ENCODE measurements around the gene HS1BP3. TPM values are rescaled to one million over a fixed set of nuclear protein-coding genes. Genes with fewer than 3 reads are reported as not detected.

The HS1BP3 gene, protein sequence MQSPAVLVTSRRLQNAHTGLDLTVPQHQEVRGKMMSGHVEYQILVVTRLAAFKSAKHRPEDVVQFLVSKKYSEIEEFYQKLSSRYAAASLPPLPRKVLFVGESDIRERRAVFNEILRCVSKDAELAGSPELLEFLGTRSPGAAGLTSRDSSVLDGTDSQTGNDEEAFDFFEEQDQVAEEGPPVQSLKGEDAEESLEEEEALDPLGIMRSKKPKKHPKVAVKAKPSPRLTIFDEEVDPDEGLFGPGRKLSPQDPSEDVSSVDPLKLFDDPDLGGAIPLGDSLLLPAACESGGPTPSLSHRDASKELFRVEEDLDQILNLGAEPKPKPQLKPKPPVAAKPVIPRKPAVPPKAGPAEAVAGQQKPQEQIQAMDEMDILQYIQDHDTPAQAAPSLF
- polyA plus RNA-seq (2013), result 17.5 and 18.2 TPM in 2 replicates

DNA sequence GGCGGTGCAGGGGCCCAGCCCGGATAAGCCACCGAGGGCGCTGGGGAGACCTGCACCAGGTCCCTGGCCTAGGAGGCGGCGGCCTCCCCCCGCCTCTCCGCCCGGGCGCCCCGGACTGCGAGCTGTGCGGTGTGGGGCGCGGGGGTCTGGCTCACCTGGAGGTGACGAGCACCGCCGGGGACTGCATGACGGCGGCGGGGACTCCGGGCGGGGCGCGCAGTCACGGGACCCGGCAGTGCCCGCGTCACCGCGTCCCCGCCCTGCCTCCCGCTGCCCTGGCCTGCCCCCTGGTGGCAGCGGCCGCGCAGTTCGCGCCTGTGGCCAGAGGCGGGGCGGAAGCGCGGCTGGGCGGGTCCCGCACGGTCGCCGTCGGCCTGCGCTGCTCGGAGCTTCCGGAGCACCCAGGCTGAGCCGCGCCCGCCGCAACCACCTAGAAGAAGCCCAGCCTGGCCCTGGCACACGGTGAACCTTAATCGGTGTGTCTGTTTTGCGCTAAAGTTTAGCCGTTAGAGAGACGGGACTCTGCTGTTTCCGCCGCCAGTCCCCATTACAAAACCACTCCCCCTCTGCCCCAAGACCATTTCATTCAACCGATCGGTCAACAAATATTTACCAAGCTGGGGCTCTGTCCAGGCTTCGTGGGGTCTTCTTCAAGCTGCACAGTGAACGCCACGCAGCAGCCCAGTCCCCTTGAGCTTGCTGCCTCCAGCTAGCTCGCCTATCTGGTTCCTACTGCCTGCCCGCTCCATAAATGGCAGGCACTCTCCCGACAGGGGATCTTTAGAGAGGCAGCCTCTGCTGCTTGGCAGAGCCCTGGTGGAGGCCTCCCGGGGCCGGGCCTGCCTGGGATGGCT is at the start of gene HS1BP3:
Gene HS1BP3 (minus strand): TSS at position 222 of the 854 bp plus-strand sequence. CDS start 35 bp downstream, at position 187.
- Histone ChIP-seq H2BK5ac (ENCODE audit: low read depth, low read length, poor library complexity) (peak within 1 kb of the TSS; percentile 82), H2BK120ac (ENCODE audit: insufficient read depth, low read length, poor library complexity) (peak within 1 kb of the TSS; percentile 93), H3K9me3 (ENCODE audit: insufficient read depth, low read depth, low read length) (peaks cover 3% of the 10 kb centered on the region), H3K27me3 (ENCODE audit: insufficient read depth, low read length) (no peaks in the 10 kb centered on the region), H4K8ac (ENCODE audit: low read depth, low read length) (peak within 1 kb of the TSS; percentile 91), H4K12ac (ENCODE audit: low read depth, low read length) (peak within 1 kb of the TSS; percentile 88), H3K14ac (ENCODE audit: low read length) (peak within 1 kb of the TSS; percentile 93), H3K18ac (ENCODE audit: low read length) (peak within 1 kb of the TSS; percentile 95), H3K4ac (ENCODE audit: low read depth, low read length) (peak within 1 kb of the TSS; percentile 87), H3K9ac (ENCODE audit: low read length) (peak within 1 kb of the TSS; percentile 84), H4K91ac (ENCODE audit: low read depth, low read length) (peak within 1 kb of the TSS; percentile 95), H3K4me1 (ENCODE audit: control insufficient read depth in 1 of 2, insufficient read depth in 2 of 2, low read length in 2 of 2) (peaks cover 6 to 14% of the 10 kb centered on the region in 2 experiments), H2BK12ac (ENCODE audit: low read length) (peak within 1 kb of the TSS; percentile 50), H3K4me2 (ENCODE audit: low read length) (peak within 1 kb of the TSS; percentile 88), H3K79me2 (ENCODE audit: control insufficient read depth, insufficient read depth, low read length, poor library complexity) (peaks cover 5% of the 10 kb centered on the region), H3K4me3 (ENCODE audit: low read depth, low read length) (peak within 1 kb of the TSS; percentile 87), H3K23ac (ENCODE audit: low read length) (no peak within 1 kb of the TSS), H3K36me3 (ENCODE audit: control insufficient read depth in 1 of 2, insufficient read depth in 2 of 2, low read length in 2 of 2) (peaks cover 0 to 2% of the 10 kb centered on the region in 2 experiments), H2AFZ (ENCODE audit: insufficient read depth, low read length, poor library complexity) (peak within 1 kb of the TSS; percentile 98), H3K79me1 (ENCODE audit: low read length) (peaks cover 12% of the 10 kb centered on the region), H2AK5ac (ENCODE audit: low read length) (peak within 1 kb of the TSS; percentile 42), H3K27ac (ENCODE audit: low read depth, low read length) (peak within 1 kb of the TSS; percentile 33)
- peak; percentile 77 to 93 for DNase-seq
- no CpG with 5 or more reads among the region's 72 CpGs for WGBS (ENCODE audit: extremely low coverage, insufficient coverage, insufficient read length)

DNA sequence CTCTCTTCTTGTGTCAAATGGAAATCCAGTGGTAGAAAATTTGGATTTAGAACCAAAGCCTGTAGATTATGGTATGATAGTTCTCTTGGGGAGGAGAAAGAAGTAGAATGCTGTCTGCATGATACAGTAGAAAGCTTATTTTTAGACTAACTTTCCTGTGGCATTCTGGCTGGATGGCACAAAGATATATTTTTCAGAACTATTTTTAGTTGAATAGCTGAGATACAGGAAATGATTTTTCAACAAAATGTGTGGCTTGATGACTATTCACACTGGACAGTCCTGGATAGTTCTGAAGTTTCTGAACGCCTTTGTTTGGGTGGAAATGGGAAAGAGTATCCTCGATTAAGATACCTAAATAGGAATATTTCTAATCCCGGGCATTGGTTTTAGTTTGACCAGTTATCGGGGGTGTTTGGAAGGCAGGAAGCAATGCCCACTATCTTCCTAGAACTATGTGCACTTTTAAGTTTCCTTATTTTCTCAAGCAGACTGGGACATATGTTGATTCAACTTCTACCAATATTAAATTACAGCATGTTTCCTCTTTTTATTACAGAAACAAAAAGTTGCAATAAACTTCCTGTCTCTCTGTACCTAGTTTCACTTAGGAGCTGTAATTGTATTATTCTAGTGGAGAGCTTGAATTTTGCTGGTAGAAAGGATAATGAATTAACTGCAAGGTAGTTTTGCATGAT is 48.2 kb upstream of the HS1BP3 start:
- no peak overlapping the region for H2BK120ac ChIP-seq (ENCODE audit: insufficient read depth, low read length, poor library complexity)
- no peak overlapping the region for H3K9ac ChIP-seq (ENCODE audit: low read length)
- no peak overlapping the region for H2BK12ac ChIP-seq (ENCODE audit: low read length)
- no peak overlapping the region for H3K23ac ChIP-seq (ENCODE audit: low read length)
- no peak overlapping the region for H4K12ac ChIP-seq (ENCODE audit: low read depth, low read length)
- no peak overlapping the region for H4K8ac ChIP-seq (ENCODE audit: low read depth, low read length)
- no peak overlapping the region for H2AK5ac ChIP-seq (ENCODE audit: low read length)
- no peaks in the 10 kb centered on the region for H3K9me3 ChIP-seq (ENCODE audit: insufficient read depth, low read depth, low read length)
- H3K27me3 ChIP-seq (ENCODE audit: insufficient read depth, low read length), result no peaks in the 10 kb centered on the region
- no CpG with 5 or more reads among the region's 4 CpGs for WGBS (ENCODE audit: extremely low coverage, insufficient coverage, insufficient read length)
- no peak overlapping the region for H3K4me3 ChIP-seq (ENCODE audit: low read depth, low read length)
- no peaks in the 10 kb centered on the region for H3K4me1 ChIP-seq (ENCODE audit: control insufficient read depth in 1 of 2, insufficient read depth in 2 of 2, low read length in 2 of 2)
- H3K4ac ChIP-seq (ENCODE audit: low read depth, low read length), result no peak overlapping the region
- H3K4me2 ChIP-seq (ENCODE audit: low read length), result no peak overlapping the region
- H2BK5ac ChIP-seq (ENCODE audit: low read depth, low read length, poor library complexity), result no peak overlapping the region
- H3K79me1 ChIP-seq (ENCODE audit: low read length), result no peaks in the 10 kb centered on the region
- no peak overlapping the region for H4K91ac ChIP-seq (ENCODE audit: low read depth, low read length)
- no peaks in the 10 kb centered on the region for H3K79me2 ChIP-seq (ENCODE audit: control insufficient read depth, insufficient read depth, low read length, poor library complexity)
- no peak for DNase-seq
- no peaks in the 10 kb centered on the region for H3K36me3 ChIP-seq (ENCODE audit: control insufficient read depth in 1 of 2, insufficient read depth in 2 of 2, low read length in 2 of 2)
- H2AFZ ChIP-seq (ENCODE audit: insufficient read depth, low read length, poor library complexity), result no peak overlapping the region
- no peak overlapping the region for H3K14ac ChIP-seq (ENCODE audit: low read length)
- H3K27ac ChIP-seq (ENCODE audit: low read depth, low read length), result no peak overlapping the region
- H3K18ac ChIP-seq (ENCODE audit: low read length), result no peak overlapping the region

DNA sequence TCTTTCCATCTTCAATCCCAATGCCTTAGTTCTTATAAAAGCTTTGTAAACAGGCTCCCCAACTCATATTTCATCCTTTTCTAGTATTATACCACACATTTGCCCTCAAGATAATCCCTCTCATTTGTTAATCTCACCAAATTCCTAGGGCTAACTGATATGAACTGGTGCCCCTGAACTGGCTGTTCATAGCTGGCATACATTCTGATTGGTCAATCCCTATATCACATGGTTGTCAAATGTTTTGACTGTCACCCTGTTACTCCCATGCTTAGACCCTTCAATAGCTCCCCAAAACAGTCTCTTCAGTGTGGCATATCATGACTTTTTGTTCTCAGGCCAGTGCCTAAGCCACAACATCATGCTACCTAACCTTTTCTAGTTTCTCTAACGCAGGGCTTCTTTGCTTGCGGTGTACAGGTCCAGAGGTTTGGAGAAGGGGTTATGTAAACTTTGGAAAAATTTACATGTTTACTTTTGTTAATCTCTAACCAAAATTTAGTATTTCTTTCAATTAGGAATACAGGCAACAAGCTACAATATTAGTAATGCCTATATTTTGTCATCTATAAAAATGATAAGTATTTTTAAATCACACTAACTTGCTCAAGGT is 46.5 kb upstream of the HS1BP3 start:
- H2AFZ ChIP-seq (ENCODE audit: insufficient read depth, low read length, poor library complexity), result no peak overlapping the region
- H3K36me3 ChIP-seq (ENCODE audit: control insufficient read depth in 1 of 2, insufficient read depth in 2 of 2, low read length in 2 of 2), result no peaks in the 10 kb centered on the region
- no peak overlapping the region for H4K91ac ChIP-seq (ENCODE audit: low read depth, low read length)
- H3K14ac ChIP-seq (ENCODE audit: low read length), result no peak overlapping the region
- H3K27ac ChIP-seq (ENCODE audit: low read depth, low read length), result no peak overlapping the region
- no peak overlapping the region for H2BK120ac ChIP-seq (ENCODE audit: insufficient read depth, low read length, poor library complexity)
- no peak overlapping the region for H2BK5ac ChIP-seq (ENCODE audit: low read depth, low read length, poor library complexity)
- no peak overlapping the region for H3K23ac ChIP-seq (ENCODE audit: low read length)
- H3K79me1 ChIP-seq (ENCODE audit: low read length), result no peaks in the 10 kb centered on the region
- H4K8ac ChIP-seq (ENCODE audit: low read depth, low read length), result no peak overlapping the region
- no peaks in the 10 kb centered on the region for H3K27me3 ChIP-seq (ENCODE audit: insufficient read depth, low read length)
- no peaks in the 10 kb centered on the region for H3K4me1 ChIP-seq (ENCODE audit: control insufficient read depth in 1 of 2, insufficient read depth in 2 of 2, low read length in 2 of 2)
- no peak overlapping the region for H3K4ac ChIP-seq (ENCODE audit: low read depth, low read length)
- no peaks in the 10 kb centered on the region for H3K9me3 ChIP-seq (ENCODE audit: insufficient read depth, low read depth, low read length)
- no peak overlapping the region for H2AK5ac ChIP-seq (ENCODE audit: low read length)
- H2BK12ac ChIP-seq (ENCODE audit: low read length), result no peak overlapping the region
- H3K4me3 ChIP-seq (ENCODE audit: low read depth, low read length), result no peak overlapping the region
- no CpG with 5 or more reads among the region's 2 CpGs for WGBS (ENCODE audit: extremely low coverage, insufficient coverage, insufficient read length)
- H3K4me2 ChIP-seq (ENCODE audit: low read length), result no peak overlapping the region
- no peak overlapping the region for H3K9ac ChIP-seq (ENCODE audit: low read length)
- H3K79me2 ChIP-seq (ENCODE audit: control insufficient read depth, insufficient read depth, low read length, poor library complexity), result no peaks in the 10 kb centered on the region
- H4K12ac ChIP-seq (ENCODE audit: low read depth, low read length), result no peak overlapping the region
- no peak for DNase-seq
- H3K18ac ChIP-seq (ENCODE audit: low read length), result no peak overlapping the region

DNA sequence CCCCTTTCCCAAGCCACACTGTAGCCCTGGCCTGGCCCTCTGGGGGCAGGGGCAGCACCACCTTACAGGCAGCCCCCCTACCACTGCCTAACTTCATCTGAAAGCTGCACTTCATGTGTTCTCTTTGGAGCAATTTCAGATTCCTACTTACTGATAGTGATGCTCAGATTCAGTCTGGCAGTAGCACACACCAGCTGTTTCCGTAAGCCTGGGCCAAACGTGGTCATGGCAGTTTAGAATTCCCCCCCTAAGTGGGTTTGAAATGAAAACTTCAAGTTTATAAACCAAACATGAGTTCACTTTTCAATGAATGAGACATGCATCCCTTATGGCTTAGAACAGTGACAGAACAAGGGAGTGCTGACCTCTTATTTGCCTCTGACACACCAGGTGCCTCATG is 45.5 kb upstream of the HS1BP3 start:
- Histone ChIP-seq H2BK120ac (ENCODE audit: insufficient read depth, low read length, poor library complexity) (no peak overlapping the region), H3K9ac (ENCODE audit: low read length) (no peak overlapping the region), H4K12ac (ENCODE audit: low read depth, low read length) (no peak overlapping the region), H3K18ac (ENCODE audit: low read length) (no peak overlapping the region), H3K9me3 (ENCODE audit: insufficient read depth, low read depth, low read length) (no peaks in the 10 kb centered on the region), H3K36me3 (ENCODE audit: control insufficient read depth in 1 of 2, insufficient read depth in 2 of 2, low read length in 2 of 2) (no peaks in the 10 kb centered on the region), H3K79me1 (ENCODE audit: low read length) (no peaks in the 10 kb centered on the region), H4K91ac (ENCODE audit: low read depth, low read length) (no peak overlapping the region), H3K14ac (ENCODE audit: low read length) (no peak overlapping the region), H3K4me3 (ENCODE audit: low read depth, low read length) (no peak overlapping the region), H2AK5ac (ENCODE audit: low read length) (no peak overlapping the region), H3K27ac (ENCODE audit: low read depth, low read length) (no peak overlapping the region), H3K23ac (ENCODE audit: low read length) (no peak overlapping the region), H2AFZ (ENCODE audit: insufficient read depth, low read length, poor library complexity) (no peak overlapping the region), H3K27me3 (ENCODE audit: insufficient read depth, low read length) (no peaks in the 10 kb centered on the region), H2BK12ac (ENCODE audit: low read length) (no peak overlapping the region), H4K8ac (ENCODE audit: low read depth, low read length) (no peak overlapping the region), H3K79me2 (ENCODE audit: control insufficient read depth, insufficient read depth, low read length, poor library complexity) (no peaks in the 10 kb centered on the region), H3K4me2 (ENCODE audit: low read length) (no peak overlapping the region), H3K4me1 (ENCODE audit: control insufficient read depth in 1 of 2, insufficient read depth in 2 of 2, low read length in 2 of 2) (no peaks in the 10 kb centered on the region), H2BK5ac (ENCODE audit: low read depth, low read length, poor library complexity) (no peak overlapping the region), H3K4ac (ENCODE audit: low read depth, low read length) (no peak overlapping the region)
- no peak for DNase-seq
- WGBS (ENCODE audit: extremely low coverage, insufficient coverage, insufficient read length), result no CpG with 5 or more reads among the region's 2 CpGs
